CD4-positive, alpha-beta T cell treated with Interleukin-4 for 4 hours (primary cell): ENCODE measurements around the gene TCHP.
"Not testable (repeated sequence)": the region's sequence is repeated elsewhere in the genome, so short reads cannot be mapped to it uniquely, and the experiment has no call there.

ENCODE experiments used
- DNase-seq: peaks from one replicate; pipeline ENCODE4 v3.0.0-alpha.2; 2020

The TCHP gene

DNA sequence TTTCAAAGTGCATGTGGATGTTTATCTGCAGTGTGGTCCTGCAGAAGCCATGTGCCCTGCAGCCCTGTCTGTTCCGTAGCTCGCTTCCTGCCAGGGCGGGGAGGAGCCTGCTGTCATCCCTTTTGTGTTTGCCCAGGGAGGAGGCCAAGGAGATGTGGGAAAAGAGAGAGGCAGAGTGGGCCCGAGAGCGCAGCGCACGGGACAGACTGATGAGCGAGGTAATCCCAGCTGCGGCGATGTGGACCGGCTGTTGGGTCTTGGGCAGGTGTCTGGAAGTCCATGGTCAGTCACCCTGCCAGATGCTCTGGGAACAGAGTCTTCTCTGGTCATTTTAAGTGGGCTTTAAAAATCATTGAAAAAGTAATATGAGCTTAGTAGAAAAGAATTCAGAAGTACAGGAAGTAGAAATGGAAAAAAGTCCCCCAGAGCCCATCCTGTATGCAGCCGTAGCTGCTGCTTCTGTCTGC, 12.8 kb downstream of the TCHP start:
- no peak for DNase-seq

DNA sequence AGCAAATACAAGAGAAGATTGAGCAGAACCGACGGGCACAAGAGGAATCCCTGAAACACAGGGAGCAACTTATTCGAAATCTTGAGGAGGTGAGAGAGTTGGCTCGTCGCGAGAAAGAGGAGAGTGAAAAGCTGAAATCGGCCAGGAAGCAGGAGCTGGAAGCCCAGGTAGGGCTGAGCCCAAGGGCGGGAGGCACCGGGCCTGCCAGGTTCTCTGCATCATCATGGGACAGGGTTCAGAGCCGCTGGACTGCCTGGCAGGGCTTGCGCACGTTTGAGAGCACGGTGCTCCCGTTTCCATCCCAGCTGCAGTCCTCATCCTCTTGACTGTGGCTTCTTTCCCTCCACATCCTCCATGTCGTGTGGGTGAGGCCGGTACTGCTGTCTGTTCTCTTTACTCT, 14.4 kb downstream of the TCHP start:
- DNase-seq = no peak

GRCh38 chr12:109915171-109916040, 15.3 kb downstream of the TCHP start:
- no peak for DNase-seq

DNA sequence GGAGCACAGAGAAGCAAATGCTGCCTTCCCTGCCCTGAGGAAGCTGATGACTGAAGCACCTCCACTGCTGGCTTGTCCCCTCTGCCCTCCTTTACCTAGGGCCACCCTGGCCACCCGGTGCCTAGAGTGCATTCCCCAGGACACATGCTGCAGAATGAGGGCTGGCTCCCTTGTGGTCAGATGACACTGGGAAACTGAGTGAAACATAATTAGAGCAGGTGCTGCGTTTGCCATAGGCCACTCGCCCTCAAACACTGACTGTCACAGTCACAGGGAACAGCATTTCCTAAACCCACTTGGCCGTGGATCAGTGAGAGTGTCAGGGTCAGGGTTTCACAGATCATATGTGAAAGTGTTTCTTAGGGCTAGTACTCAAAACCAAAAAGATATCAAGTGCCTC, 16.0 kb downstream of the TCHP start:
- DNase-seq = no peak

DNA sequence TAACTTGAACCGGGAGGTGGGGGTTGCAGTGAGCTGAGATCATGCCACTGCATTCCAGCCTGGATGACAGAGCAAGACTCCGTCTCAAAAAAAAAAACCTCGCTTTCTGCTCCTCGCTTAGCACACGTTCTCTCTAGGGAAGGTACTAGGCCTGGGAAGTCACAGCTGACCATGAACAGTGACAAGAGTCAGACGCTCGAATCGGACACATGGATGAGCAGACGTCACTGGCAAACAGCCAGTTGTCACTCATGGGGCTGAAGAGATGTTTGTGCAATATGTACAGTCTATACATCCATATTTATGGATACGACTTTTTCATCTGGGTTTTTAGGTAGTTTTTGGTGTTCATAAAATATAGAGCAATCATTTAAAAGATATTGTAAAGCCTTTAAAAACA, 19.4 kb downstream of the TCHP start:
- DNase-seq = no peak

DNA sequence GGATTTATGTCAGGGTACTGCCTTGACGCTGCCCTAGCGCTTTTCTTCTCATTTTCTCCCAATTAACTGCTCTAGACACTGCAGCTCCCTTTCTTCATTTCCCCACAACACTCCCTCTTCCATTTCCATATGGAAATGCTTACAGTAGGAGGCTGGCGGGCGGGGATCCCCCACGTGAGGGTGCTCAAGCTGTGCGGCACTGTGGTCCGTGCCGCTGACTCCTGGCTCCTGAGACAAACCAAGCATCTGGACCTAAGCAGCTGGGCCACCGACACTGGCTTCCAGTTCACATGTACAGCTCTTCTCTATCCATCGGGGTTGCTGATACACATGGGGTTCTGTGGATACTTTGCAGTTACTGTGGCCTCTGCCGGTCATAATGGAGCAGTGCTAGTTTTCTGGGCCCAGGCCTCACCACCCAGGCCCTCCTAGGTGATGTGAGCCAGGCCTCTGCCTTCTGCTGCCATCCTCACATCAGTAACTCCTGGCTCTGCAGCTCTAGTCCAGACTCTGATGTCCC, 20.2 kb downstream of the TCHP start:
- DNase-seq = no peak

DNA sequence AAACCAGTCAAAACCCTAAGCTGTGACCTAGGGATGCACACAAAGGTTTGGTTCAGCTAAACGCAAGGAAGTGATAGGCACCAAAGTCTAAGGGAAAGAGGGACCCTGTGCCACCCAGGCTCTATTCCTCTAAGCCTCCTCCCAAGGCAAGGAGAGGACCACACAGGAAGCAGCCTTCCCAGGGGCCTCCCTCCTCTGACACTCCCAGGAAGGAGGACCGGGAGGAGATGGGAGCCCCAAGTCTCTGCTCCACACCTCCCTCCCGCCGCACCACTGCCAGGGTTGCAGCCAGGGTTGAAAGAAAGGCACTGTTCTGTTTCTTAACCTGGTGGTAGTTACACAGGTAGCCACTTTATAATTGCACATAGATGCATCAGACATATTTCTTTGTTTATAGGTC, 21.9 kb downstream of the TCHP start:
- DNase-seq = no peak

DNA sequence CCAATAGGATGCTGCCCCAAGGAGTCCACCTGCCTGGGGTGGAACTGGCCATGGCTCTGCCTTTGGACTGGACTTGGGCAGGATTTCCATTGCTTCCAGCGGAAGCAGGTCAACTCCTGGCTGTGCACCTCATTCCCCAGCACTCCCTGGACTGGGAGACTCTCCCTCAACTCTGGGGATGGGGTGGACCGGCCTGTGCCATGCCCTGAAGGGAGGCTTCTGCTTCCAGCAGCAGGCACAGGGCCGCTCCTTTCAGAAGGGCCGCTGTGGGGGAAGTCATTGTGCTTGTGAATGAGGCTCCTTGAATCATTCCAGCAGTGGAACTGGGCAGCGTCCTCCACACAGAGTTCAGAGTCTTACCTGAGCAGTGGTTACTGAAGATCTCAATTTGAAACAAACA, 23.0 kb downstream of the TCHP start:
- DNase-seq = no peak

DNA sequence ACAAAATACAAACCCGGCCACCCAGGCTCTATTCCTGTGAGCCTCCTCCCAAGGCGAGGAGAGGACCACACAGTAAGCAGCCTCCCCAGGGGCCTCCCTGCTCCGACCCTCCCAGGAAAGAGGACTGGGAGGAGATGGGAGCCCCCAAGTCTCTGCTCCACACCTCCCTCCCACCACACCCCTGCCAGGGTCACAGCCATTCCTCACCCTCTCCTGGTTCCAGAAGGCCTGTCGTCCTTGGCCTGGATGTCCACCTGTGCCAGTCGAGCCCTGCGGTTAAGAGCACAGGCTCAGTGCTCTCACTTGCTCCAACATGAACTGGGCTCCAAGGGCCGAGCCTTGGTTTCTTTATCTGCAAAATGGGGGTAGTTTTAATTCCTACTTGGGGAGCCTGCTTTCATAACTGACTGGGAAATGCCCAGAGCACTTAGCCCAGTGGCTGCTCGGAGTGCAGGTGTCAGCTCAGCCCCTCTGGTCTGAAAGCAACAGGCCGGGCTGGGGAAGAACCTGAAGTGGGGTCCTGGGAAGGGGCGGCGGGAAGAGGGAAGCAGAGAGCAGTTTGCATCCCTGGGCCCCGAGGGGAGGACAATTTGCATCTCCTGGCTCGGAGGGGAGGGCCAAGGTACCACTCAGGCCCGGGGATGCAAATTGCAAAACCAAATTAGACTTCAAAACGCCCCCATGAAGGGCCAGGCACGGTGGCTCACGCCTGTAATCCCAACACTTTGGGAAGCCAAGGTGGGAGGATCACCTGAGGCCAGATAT, 23.6 kb downstream of the TCHP start:
- no peak for DNase-seq

DNA sequence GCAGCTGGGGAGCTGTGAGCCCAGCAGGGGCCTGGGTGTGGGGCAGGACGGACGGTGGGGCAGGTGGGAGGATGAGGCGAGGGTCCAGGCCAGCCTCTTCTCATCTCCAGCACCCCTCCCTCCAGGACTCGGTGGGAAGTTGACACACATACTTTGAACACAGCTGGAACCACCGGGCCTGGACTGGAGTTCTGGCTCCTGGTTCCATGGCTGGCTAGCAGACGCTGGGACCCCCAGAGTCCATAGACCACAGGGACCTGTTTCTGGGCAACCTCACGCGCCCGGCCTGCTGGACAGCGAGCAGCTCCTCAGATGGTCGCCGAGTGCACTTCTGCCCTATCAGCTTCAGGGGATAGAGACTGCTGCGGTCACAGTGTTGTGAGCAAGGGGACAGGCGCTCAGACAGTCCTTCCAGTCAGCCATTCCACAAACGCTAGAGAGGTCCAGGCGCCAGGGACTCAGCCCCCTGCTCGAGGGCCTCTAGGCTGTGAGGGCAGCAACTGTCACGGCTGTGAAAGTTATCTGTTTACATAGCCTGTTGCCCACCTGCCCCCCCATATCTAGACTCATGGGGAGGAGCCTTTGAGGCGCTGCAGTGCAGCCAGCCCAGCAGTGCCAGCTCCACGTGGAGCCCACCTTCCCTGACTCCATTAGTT, 25.2 kb downstream of the TCHP start:
- no peak for DNase-seq

DNA sequence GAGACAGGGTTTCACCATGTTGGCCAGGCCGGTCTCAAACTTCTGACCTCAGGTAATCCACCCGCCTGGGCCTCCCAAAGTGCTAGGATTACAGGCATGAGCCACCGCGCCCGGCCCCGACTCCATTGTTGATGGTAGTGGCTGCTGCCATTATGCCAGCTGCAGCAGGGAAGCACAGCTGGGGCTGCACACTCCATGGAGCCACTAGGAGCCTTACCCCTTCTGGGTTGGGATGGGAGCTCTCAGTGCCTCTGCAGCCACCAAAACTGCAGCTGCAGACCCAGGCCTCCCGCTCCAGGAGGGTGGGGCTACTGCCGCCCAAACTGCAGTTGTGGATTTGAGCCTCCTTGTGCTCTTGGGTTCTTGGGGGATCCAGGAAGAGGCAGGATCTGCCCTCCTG, 25.9 kb downstream of the TCHP start:
- DNase-seq = no peak

DNA sequence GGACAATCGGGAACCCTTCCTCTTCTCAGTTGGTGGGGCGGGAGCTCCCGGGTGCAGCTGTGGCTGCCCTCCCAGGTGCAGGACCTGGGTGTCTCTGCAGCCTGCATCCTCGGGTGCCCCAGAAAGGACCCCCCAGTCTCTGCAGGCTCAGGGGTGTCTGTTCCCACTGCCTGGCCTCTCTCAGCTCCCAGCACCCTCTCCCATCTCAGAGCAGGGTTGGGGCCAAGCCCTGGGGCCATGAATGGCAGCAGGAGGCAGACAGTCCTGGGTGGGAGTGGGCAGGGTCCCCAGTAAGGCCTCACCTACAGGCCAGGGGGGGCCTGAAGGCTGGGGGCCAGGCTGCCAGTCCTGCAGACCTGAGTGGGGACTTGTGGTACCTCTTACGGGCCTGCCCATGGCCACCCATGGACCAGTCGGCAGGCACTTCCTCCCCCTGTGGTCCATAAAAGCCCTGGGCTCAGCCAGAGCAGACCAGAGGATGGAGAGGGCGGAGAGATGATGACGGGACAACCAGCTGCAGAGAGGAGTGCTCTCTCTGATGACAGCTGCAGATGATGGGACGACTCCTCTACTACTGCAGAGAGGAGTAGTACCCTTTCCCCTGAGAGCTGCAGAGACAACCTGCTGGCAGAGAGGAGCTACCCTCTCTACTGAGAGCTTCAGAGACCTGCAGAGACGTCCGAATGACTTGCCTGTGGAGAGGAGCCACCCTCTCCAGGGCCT, 26.6 kb downstream of the TCHP start:
- no peak for DNase-seq

GRCh38 chr12:109927622-109928021, 27.5 kb downstream of the TCHP start:
- peak; percentile 30 for DNase-seq

DNA sequence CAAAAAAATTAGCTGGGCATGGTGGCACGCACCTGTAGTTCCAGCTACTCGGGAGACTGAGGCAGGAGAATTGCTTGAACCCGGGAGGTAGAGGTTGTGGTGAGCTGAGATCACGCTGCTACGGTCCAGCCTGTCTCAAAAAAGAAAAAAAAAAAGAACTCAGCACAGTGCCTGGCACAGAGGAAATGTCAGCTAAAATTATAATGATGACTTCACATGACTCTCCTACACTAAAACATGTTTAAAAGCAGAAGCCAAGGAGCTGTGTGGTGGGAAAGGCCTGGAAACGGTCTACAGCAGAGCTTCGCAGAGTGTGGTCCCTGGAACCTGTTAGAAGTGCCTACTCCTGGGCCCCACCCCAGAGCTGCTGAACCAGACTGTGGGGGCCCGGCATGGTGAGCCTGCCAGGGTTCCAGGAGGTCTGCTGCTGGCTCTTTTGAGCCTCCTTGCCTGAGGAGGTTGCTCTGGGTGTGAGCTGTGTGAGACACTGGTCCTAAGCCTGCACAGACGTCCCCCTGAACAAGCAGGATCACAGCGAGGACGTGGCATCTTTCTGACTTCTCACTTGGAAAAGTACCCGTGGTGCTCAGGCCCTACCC, 28.1 kb downstream of the TCHP start:
- DNase-seq = no peak

- DNase-seq = not testable (repeated sequence)
Measured at GRCh38 chr12:109929326-109929725, 29.3 kb downstream of the TCHP start.

DNA sequence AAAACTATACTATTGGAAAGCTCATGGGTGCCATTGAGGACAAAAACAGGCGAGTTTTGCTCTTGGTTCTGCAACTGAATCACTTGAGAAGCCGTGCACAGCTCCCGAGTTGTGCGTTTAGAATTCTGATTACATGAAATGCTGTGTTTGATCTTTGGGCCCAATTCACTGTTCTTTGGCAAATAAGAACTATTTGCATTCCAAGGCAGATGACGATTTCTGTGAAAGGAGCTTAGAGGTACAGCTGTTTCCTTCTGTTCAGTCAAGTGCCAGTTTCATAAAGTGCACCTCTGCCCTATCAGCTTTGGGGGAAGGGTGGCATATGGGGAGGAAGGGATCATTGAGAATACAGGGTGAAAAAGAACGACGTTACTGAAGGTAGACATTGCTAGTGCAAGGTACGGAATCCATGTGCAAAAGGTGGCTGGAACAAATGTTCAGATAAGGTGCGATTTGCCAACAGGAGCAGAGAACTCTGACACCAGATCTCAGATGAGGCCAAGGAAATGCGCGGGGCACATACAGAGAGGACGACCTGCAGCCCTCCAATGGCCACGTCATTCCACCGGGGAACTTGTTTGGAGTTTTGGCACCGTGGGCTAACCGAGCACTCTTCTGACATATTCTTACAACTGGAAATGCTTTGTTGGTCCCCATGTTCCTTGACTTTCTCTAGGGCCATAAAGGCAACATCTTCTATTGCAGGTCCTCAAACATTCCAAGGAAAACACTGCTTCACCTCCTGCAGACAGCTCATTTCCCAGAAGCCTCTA, 30.1 kb downstream of the TCHP start:
- DNase-seq = no peak

DNA sequence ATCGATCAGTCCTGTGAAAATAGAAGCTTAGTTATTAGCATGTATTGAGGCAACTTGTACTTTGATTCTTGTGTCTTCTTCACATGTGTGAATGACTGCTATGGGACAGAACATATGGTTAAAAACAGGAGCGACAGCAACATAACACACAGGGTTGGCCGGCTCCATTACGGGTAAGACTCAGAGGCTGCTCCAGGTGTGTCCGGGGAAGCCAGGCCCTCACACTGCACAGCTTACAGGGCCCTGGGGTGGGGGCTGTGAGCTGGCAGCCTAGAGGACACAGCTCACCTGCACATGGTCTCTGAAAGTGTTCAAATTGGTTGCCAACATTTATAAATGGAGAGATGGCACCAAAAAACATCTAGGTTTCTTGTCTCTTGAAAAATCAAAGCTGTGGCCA, 31.1 kb downstream of the TCHP start:
- DNase-seq = no peak

GRCh38 chr12:109932878-109933503, 32.9 kb downstream of the TCHP start:
- DNase-seq = no peak

GRCh38 chr12:109934026-109934425, 34.0 kb downstream of the TCHP start:
- DNase-seq = no peak

- no peak for DNase-seq
Measured at GRCh38 chr12:109937371-109937770, 37.3 kb downstream of the TCHP start.

DNA sequence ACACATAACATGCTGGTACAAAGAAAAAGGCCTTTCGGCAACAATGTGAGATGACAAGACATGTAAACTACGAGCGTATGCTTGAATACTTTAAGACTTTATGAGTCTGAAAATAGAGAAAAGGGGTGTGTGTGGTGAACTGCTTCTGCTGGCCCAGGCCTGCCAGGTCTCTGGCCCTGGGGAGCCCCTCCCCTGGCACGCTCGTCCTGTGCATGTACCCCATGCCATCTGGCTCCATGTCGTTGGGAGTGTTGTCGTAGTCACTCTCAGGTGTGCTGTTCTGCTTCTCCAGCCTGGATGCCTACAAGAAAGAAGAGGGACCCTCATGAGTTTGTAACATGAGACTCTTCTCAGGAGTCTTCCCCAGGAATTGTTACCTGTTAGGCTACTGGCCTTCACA, 38.9 kb downstream of the TCHP start:
- DNase-seq = no peak
